SK-N-SH (cell line): ENCODE measurements around the gene NEURL1. TPM values are rescaled to one million over a fixed set of nuclear protein-coding genes. Genes with fewer than 3 reads are reported as not detected.

Experiments used
- CTCF ChIA-PET: fragments of 300-600, 350-600 bp; formaldehyde crosslinking; extraction: SDS; loops from one replicate; lab custom pipeline; 2021; lab: Yijun Ruan, JAX
- POLR2A ChIA-PET: fragments of 350-600 bp; sonication (Branson Sonifier 250); formaldehyde crosslinking; extraction: SDS; loops from one replicate; lab custom pipeline; 2020; ENCODE audit warnings: antibody characterized with exemption, inconsistent platforms; lab: Yijun Ruan, JAX
- DNase-seq: peaks from one replicate; pipeline ENCODE4 v3.0.0; 2012
- H2AFZ ChIP-seq: fragments of 200-600 bp; sonication (generic); 2 replicates; pipeline ENCODE4 v1.8.1; 2016; ENCODE audit warnings: antibody characterized with exemption, mild to moderate bottlenecking, low read depth
- H3F3A ChIP-seq: fragments of 200-600 bp; sonication (generic); replicated peaks from 2 replicates; pipeline ENCODE3; 2016; ENCODE audit warnings: antibody characterized with exemption, mild to moderate bottlenecking; ENCODE audit not compliant: insufficient read depth
- H3K27ac ChIP-seq, 2 experiments: fragments of 200-500 bp in 1 of 2; fragments of 200-600 bp in 1 of 2; sonication (Bioruptor generic) in 1 of 2; sonication (generic), shearing (Covaris generic) in 1 of 2; 2 replicates each; pipeline versions ENCODE4 v1.5.1 to v1.6.1; 2014 to 2016; ENCODE audit warnings: low read depth in 2 of 2, inconsistent platforms in 1 of 2, low read length in 1 of 2, mild to moderate bottlenecking in 1 of 2, mixed read lengths in 1 of 2
- H3K27me3 ChIP-seq: fragments of 200-600 bp; sonication (generic), shearing (Covaris generic); 2 replicates; pipeline ENCODE4 v1.6.1; 2016; ENCODE audit warnings: mixed run types; ENCODE audit not compliant: insufficient read depth
- H3K36me3 ChIP-seq, 2 experiments: fragments of 200-500 bp in 1 of 2; fragments of 200-600 bp in 1 of 2; sonication (Bioruptor generic) in 1 of 2; sonication (generic) in 1 of 2; replicated peaks in 1 of 2; 2 replicates each; pipeline versions ENCODE3 to v1.5.1; 2014 to 2016; ENCODE audit warnings: low read length in 1 of 2, mild to moderate bottlenecking in 1 of 2; ENCODE audit not compliant: insufficient read depth in 2 of 2, control insufficient read depth in 1 of 2
- H3K4me1 ChIP-seq, 2 experiments: fragments of 200-500 bp in 1 of 2; fragments of 200-600 bp in 1 of 2; sonication (Bioruptor generic) in 1 of 2; sonication (generic), shearing (Covaris generic) in 1 of 2; 2 replicates each; pipeline versions ENCODE4 v1.5.1 to v1.6.1; 2014 to 2016; ENCODE audit warnings: low read depth in 1 of 2, low read length in 1 of 2, mixed run types in 1 of 2; ENCODE audit not compliant: insufficient read depth in 2 of 2, control insufficient read depth in 1 of 2
- H3K4me2 ChIP-seq: fragments of 200-600 bp; sonication (generic), shearing (Covaris generic); 2 replicates; pipeline ENCODE4 v1.6.1; 2017; ENCODE audit warnings: mixed run types
- H3K4me3 ChIP-seq, 2 experiments: fragments of 200-500 bp in 1 of 2; fragments of 200-600 bp in 1 of 2; sonication (Bioruptor generic) in 1 of 2; sonication (generic), shearing (Covaris generic) in 1 of 2; 2 replicates each; pipeline versions ENCODE4 v1.5.1 to v1.8.1; 2014 to 2016; ENCODE audit warnings: low read depth in 2 of 2, inconsistent platforms in 1 of 2, low read length in 1 of 2, mild to moderate bottlenecking in 1 of 2, mixed read lengths in 1 of 2, moderate library complexity in 1 of 2
- H3K79me2 ChIP-seq: fragments of 200-600 bp; sonication (generic); 2 replicates; pipeline ENCODE4 v1.8.1; 2017; ENCODE audit warnings: mild to moderate bottlenecking; ENCODE audit not compliant: insufficient read depth
- H3K9ac ChIP-seq: fragments of 200-600 bp; sonication (generic); 2 replicates; pipeline ENCODE4 v1.6.1; 2017; ENCODE audit warnings: mixed run types
- H3K9me2 ChIP-seq: fragments of 200-600 bp; sonication (generic); 2 replicates; pipeline ENCODE4 v1.6.1; 2017; ENCODE audit warnings: mixed run types
- H3K9me3 ChIP-seq: fragments of 200-600 bp; sonication (generic); 2 replicates; pipeline ENCODE4 v1.6.1; 2017; ENCODE audit warnings: mixed run types, mild to moderate bottlenecking, moderate library complexity
- H4K20me1 ChIP-seq: fragments of 200-600 bp; sonication (generic); 2 replicates; pipeline ENCODE4 v1.6.1; 2017; ENCODE audit warnings: mild to moderate bottlenecking, mixed run types; ENCODE audit not compliant: insufficient read depth
- ELF1 ChIP-seq: IDR thresholded peaks from 2 replicates; pipeline ENCODE4 v1.4.0; 2012
- FOSL2 ChIP-seq: IDR thresholded peaks from 2 replicates; pipeline ENCODE4 v1.4.0; 2012; ENCODE audit warnings: low read depth, mild to moderate bottlenecking, moderate library complexity, borderline replicate concordance
- FOXM1 ChIP-seq: IDR thresholded peaks from 2 replicates; pipeline ENCODE4 v1.4.0; 2012; ENCODE audit warnings: low read depth, mild to moderate bottlenecking
- GABPA ChIP-seq: IDR thresholded peaks from 2 replicates; pipeline ENCODE4 v1.4.0; 2012; ENCODE audit warnings: low read depth, mild to moderate bottlenecking
- MAX ChIP-seq: IDR thresholded peaks from 2 replicates; pipeline ENCODE4 v1.4.0; 2012; ENCODE audit warnings: low read depth
- NFIC ChIP-seq: IDR thresholded peaks from 2 replicates; pipeline ENCODE4 v1.4.0; 2012; ENCODE audit warnings: borderline replicate concordance
- POLR2AphosphoS5 ChIP-seq: IDR thresholded peaks from 2 replicates; pipeline ENCODE4 v1.6.1; 2012; ENCODE audit warnings: low read depth, low read length
- SIN3A ChIP-seq: IDR thresholded peaks from 2 replicates; pipeline ENCODE4 v1.6.1; 2012; ENCODE audit warnings: low read depth, mild to moderate bottlenecking, low read length, moderate library complexity, borderline replicate concordance
- SMC3 ChIP-seq: IDR thresholded peaks from 2 replicates; pipeline ENCODE4 v1.6.1; 2012; ENCODE audit warnings: low read depth, low read length, improper control_type of control experiment
- TAF1 ChIP-seq: IDR thresholded peaks from 2 replicates; pipeline ENCODE4 v1.6.1; 2012; ENCODE audit warnings: low read depth, mild to moderate bottlenecking, low read length, moderate library complexity, borderline replicate concordance
- TCF12 ChIP-seq: IDR thresholded peaks from 2 replicates; pipeline ENCODE4 v1.4.0; 2012
- USF2 ChIP-seq: fragments of 150-350 bp; IDR thresholded peaks from 2 replicates; pipeline ENCODE4 v1.6.1; 2017; ENCODE audit warnings: antibody characterized with exemption, low read length, low read depth, borderline replicate concordance
- WGBS: methylation state at CpG from one replicate; pipeline ENCODE4 v1.1.6; 2017; ENCODE audit warnings: low lambda C conversion rate; 5-methylcytosine and 5-hydroxymethylcytosine counted together
- polyA plus RNA-seq, 3 experiments: library from polyadenylated mRNA; depleted of rRNA; stranded (reverse); fragments of >200 nt; gene quantifications; 2 replicates each; pipeline ENCODE4 v1.2.3, GENCODE V29; 2012
- TF ChIP-seq, protein P1 (sequence below): fragments of 200-600 bp; sonication (generic); IDR thresholded peaks from 2 replicates; pipeline ENCODE4 v1.6.1; 2017; ENCODE audit warnings: antibody characterized with exemption, mild to moderate bottlenecking, moderate library complexity
- TF ChIP-seq, protein P2 (sequence below): fragments of 150-350 bp; IDR thresholded peaks from 2 replicates; pipeline ENCODE4 v1.6.1; 2016; ENCODE audit warnings: mild to moderate bottlenecking, low read depth, low read length

The NEURL1 gene
- polyA plus RNA-seq, 1 of the 3 experiments (the other 2 are of a cell fraction): 0.05 TPM

DNA sequence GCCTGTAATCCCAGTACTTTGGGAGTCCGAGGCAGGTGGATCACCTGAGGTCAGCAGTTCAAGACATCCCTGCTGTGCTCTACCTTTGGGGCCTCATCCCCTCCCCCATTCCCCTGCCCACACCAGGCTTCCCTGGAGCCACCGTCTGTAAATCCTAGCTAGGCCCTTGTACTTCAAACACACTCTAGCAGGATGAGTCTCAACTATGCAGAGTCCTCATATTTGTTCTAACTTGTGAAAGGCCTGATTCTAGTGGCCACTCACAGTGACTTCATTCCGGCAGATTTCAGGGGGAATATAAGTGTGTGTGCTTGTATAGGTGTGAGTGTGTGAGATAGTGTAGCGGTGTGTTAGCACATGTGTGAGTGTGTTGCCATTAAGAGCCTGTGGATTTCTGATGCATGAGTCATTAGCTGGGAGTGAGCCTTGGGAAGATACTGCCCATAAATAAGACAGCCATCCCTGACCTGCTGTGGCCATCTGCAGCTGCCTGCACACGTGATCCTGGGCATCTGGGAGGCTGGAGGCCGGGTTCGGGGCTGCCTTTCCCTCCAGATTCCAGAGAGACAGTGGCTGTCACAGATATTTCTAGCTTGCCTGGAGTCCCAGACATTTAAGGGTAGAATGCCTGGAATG is 1.7 kb upstream of the NEURL1 start (continued):
- TF ChIP-seq, protein P1, sequence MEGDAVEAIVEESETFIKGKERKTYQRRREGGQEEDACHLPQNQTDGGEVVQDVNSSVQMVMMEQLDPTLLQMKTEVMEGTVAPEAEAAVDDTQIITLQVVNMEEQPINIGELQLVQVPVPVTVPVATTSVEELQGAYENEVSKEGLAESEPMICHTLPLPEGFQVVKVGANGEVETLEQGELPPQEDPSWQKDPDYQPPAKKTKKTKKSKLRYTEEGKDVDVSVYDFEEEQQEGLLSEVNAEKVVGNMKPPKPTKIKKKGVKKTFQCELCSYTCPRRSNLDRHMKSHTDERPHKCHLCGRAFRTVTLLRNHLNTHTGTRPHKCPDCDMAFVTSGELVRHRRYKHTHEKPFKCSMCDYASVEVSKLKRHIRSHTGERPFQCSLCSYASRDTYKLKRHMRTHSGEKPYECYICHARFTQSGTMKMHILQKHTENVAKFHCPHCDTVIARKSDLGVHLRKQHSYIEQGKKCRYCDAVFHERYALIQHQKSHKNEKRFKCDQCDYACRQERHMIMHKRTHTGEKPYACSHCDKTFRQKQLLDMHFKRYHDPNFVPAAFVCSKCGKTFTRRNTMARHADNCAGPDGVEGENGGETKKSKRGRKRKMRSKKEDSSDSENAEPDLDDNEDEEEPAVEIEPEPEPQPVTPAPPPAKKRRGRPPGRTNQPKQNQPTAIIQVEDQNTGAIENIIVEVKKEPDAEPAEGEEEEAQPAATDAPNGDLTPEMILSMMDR: no peak
- TF ChIP-seq NFIC: no peak; the same call in 1 of the 2 replicates
- no peak for TF ChIP-seq TAF1
- peak; percentile 88 for TF ChIP-seq TCF12
- TF ChIP-seq SMC3: no peak; the same call in 1 of the 2 replicates
- peak; percentile 84 for TF ChIP-seq FOSL2
- TF ChIP-seq MAX: peak; percentile 78
- TF ChIP-seq SIN3A: peak; percentile 37; the same call in 1 of the 2 replicates
- no peak for TF ChIP-seq FOXM1
- no peak for TF ChIP-seq GABPA

DNA sequence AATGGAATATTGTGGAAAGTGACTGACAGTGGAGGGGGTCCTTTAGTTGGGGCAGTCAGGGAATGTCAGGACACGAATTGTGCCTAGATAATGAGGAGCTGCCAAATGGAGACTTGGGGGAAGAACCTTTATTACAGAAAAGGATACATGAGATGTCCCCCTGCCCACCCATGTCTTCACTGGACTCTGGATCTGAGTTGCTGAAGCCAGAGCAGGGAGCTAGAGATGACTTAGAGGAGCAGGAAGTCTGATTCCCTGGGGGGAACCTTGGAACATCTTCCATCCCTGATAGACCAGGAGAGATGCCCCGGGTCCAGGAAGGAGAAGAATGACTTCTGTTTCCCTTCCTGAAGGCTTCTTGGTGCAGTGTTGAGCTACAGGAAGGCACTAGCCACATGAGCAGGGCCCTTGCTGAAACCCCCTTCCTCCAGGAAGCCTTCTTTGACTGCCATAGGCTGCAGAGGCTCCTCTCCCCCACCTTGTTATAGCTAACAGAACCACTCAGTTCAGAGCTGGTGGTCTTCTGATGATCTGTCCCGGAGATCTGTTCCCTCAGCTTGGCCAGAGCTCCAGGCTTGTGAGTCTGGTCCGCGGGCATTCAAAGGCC is 747 bp upstream of the NEURL1 start:
- ChIA-PET POLR2A (interaction anchor here (2.4 kb wide), 1 partner anchor 10 kb away, joined by 13 read pairs; no protein-coding TSS in a partner anchor), CTCF (interaction anchor here (0.9 to 3.5 kb wide), 13 partner anchors 9 to 193 kb away, joined by 3 to 27 read pairs (median 4); no protein-coding TSS in a partner anchor)
- Histone ChIP-seq H3K4me2 (0 out of 2 replicates have a peak overlapping the region, but pooled peaks have one; percentile 16), H3K9me2 (no peaks in the 10 kb centered on the region), H2AFZ (no peak overlapping the region), H3F3A (peaks cover 9% of the 10 kb centered on the region), H3K27ac (peak overlapping the region in 1 of 2 experiments; percentile 76; a peak in 1 of 4 replicates), H3K4me1 (peaks cover 0 to 34% of the 10 kb centered on the region in 2 experiments; a peak in 2 of 4 replicates), H3K79me2 (no peaks in the 10 kb centered on the region), H4K20me1 (no peaks in the 10 kb centered on the region), H3K9ac (no peak overlapping the region), H3K27me3 (peaks cover 40% of the 10 kb centered on the region), H3K4me3 (no peak overlapping the region), H3K36me3 (no peaks in the 10 kb centered on the region), H3K9me3 (no peaks in the 10 kb centered on the region)
- TF ChIP-seq, protein P2, sequence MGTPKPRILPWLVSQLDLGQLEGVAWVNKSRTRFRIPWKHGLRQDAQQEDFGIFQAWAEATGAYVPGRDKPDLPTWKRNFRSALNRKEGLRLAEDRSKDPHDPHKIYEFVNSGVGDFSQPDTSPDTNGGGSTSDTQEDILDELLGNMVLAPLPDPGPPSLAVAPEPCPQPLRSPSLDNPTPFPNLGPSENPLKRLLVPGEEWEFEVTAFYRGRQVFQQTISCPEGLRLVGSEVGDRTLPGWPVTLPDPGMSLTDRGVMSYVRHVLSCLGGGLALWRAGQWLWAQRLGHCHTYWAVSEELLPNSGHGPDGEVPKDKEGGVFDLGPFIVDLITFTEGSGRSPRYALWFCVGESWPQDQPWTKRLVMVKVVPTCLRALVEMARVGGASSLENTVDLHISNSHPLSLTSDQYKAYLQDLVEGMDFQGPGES: no peak
- no peak for TF ChIP-seq USF2
- TF ChIP-seq ELF1: no peak
- TF ChIP-seq POLR2AphosphoS5: no peak
- DNase-seq: no peak
- WGBS: 95% methylated on average over 1 of the region's 5 CpGs
